ELF-1 (cell line): ENCODE results near the gene YDJC.
"Not testable (repeated sequence)": the region's sequence is repeated elsewhere in the genome, so short reads cannot be mapped to it uniquely, and the experiment has no call there.

Source experiments
- DNase-seq: peaks from one replicate; pipeline ENCODE4 v3.0.0-alpha.2; 2016; ENCODE audit warnings: low read depth, low spot score

Gene YDJC

GRCh38 chr22:21629255-21630149, at the start of gene YDJC:
Gene YDJC, minus strand, starts transcription at chr22:21630022. Its CDS starts 8 bp downstream, at chr22:21630014.
- peak; percentile 93 for DNase-seq

GRCh38 chr22:21679383-21679782, 49.6 kb upstream of the YDJC start:
- DNase-seq: no peak

GRCh38 chr22:21678842-21679241, 49.0 kb upstream of the YDJC start:
- not testable (repeated sequence) for DNase-seq

- no peak for DNase-seq
Measured at GRCh38 chr22:21677606-21678443, 48.0 kb upstream of the YDJC start.

GRCh38 chr22:21674638-21675245, 44.9 kb upstream of the YDJC start:
- no peak for DNase-seq

GRCh38 chr22:21673534-21674321, 43.9 kb upstream of the YDJC start:
- no peak for DNase-seq

- DNase-seq: no peak
Measured at GRCh38 chr22:21672107-21672629, 42.3 kb upstream of the YDJC start.

GRCh38 chr22:21669026-21669425, 39.2 kb upstream of the YDJC start:
- DNase-seq: peak; percentile 75

GRCh38 chr22:21666786-21667185, 37.0 kb upstream of the YDJC start:
- peak; percentile 41 for DNase-seq

GRCh38 chr22:21665047-21665851, 35.4 kb upstream of the YDJC start:
- peak; percentile 44 for DNase-seq

- DNase-seq: no peak
Measured at GRCh38 chr22:21663738-21664137, 33.9 kb upstream of the YDJC start.

GRCh38 chr22:21661991-21662390, 32.2 kb upstream of the YDJC start:
- DNase-seq: no peak

- no peak for DNase-seq
Measured at GRCh38 chr22:21660904-21661303, 31.1 kb upstream of the YDJC start.

- DNase-seq: no peak
Measured at GRCh38 chr22:21659864-21660525, 30.2 kb upstream of the YDJC start.

- DNase-seq: peak; percentile 88
Measured at GRCh38 chr22:21657360-21658032, 27.7 kb upstream of the YDJC start.

- DNase-seq: no peak
Measured at GRCh38 chr22:21657020-21657359, 27.2 kb upstream of the YDJC start.

GRCh38 chr22:21652547-21653545, 23.0 kb upstream of the YDJC start:
- DNase-seq: peak; percentile 97

- DNase-seq: peak; percentile 94
Measured at GRCh38 chr22:21652010-21652546, 22.3 kb upstream of the YDJC start.
